Measurements from ENCODE around the gene TPI1.
"Not testable (repeated sequence)": the region's sequence is repeated elsewhere in the genome, so short reads cannot be mapped to it uniquely, and the experiment has no call there.

- TF ChIP-seq CTCF (IDR thresholded peaks at IDR 0.05 in 8 of 11, conservative IDR thresholded peaks at IDR 0.05 in 3 of 11); POLR2A (IDR thresholded peaks at IDR 0.05): not testable (repeated sequence)
These were observed 3.0 kb downstream of the TPI1 start for GRCh38 chr12:6870304-6870703.
